Gastroesophageal sphincter (tissue), 3 donors: ENCODE data around the gene OPA1.

Experiments used
- CTCF ChIP-seq, 4 experiments: fragments of 200-600 bp in 2 of 4; fragments of 450-650 bp in 2 of 4; sonication (generic) in 1 of 4; IDR thresholded peaks; one replicate each; pipeline ENCODE4 v1.5.1; 2017 to 2019; ENCODE audit warnings: antibody characterized with exemption in 4 of 4, mild to moderate bottlenecking in 2 of 4, moderate library complexity in 2 of 4
- POLR2A ChIP-seq, 2 donors: fragments of 450-650 bp; IDR thresholded peaks; one replicate each; pipeline ENCODE4 v1.6.1; 2017; ENCODE audit warnings: antibody characterized with exemption in 2 of 2, mild to moderate bottlenecking in 2 of 2, moderate library complexity in 1 of 2
- POLR2AphosphoS5 ChIP-seq: sonication (generic); formaldehyde crosslinking; IDR thresholded peaks from one replicate; pipeline ENCODE4 v1.6.1; 2017; ENCODE audit warnings: antibody characterized with exemption

- TF ChIP-seq CTCF (IDR thresholded peaks at IDR 0.05): no peak
- TF ChIP-seq POLR2A (IDR thresholded peaks at IDR 0.05): no peak
- TF ChIP-seq POLR2AphosphoS5: no peak
Observed at GRCh38 chr3:193546129-193546528, 46.9 kb upstream of the OPA1 start.
